NB4 (cell line): Measurements from ENCODE around the gene PPFIA2.

Source experiments
- DNase-seq: peaks from one replicate; pipeline ENCODE4 v3.0.0; 2010; ENCODE audit warnings: low read depth
- H3K4me3 ChIP-seq: one replicate; pipeline ENCODE4 v1.5.1; 2011; ENCODE audit warnings: mild to moderate bottlenecking, low read depth, low read length, moderate library complexity
- MAX ChIP-seq: IDR thresholded peaks from 2 replicates; pipeline ENCODE4 v1.6.1; 2011; ENCODE audit warnings: low read depth, low read length
- MYC ChIP-seq: IDR thresholded peaks from 2 replicates; pipeline ENCODE4 v1.6.1; 2011; ENCODE audit warnings: low read depth, low read length
- POLR2A ChIP-seq: IDR thresholded peaks from 2 replicates; pipeline ENCODE4 v1.6.1; 2011; ENCODE audit warnings: mild to moderate bottlenecking; ENCODE audit not compliant: insufficient read length; ENCODE audit errors: extremely low read depth
- TF ChIP-seq, protein P1 (sequence below): IDR thresholded peaks from one replicate; pipeline ENCODE4 v1.5.1; 2012; ENCODE audit warnings: low read depth, low read length

The PPFIA2 gene

GRCh38 chr12:81778719-81779118 lies 19.6 kb upstream of the PPFIA2 start:
- no peak for DNase-seq
- no peak for TF ChIP-seq MYC
- TF ChIP-seq, protein P1, sequence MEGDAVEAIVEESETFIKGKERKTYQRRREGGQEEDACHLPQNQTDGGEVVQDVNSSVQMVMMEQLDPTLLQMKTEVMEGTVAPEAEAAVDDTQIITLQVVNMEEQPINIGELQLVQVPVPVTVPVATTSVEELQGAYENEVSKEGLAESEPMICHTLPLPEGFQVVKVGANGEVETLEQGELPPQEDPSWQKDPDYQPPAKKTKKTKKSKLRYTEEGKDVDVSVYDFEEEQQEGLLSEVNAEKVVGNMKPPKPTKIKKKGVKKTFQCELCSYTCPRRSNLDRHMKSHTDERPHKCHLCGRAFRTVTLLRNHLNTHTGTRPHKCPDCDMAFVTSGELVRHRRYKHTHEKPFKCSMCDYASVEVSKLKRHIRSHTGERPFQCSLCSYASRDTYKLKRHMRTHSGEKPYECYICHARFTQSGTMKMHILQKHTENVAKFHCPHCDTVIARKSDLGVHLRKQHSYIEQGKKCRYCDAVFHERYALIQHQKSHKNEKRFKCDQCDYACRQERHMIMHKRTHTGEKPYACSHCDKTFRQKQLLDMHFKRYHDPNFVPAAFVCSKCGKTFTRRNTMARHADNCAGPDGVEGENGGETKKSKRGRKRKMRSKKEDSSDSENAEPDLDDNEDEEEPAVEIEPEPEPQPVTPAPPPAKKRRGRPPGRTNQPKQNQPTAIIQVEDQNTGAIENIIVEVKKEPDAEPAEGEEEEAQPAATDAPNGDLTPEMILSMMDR = no peak
- TF ChIP-seq MAX = no peak
- no peak for TF ChIP-seq POLR2A
- no peak overlapping the region for H3K4me3 ChIP-seq

DNA sequence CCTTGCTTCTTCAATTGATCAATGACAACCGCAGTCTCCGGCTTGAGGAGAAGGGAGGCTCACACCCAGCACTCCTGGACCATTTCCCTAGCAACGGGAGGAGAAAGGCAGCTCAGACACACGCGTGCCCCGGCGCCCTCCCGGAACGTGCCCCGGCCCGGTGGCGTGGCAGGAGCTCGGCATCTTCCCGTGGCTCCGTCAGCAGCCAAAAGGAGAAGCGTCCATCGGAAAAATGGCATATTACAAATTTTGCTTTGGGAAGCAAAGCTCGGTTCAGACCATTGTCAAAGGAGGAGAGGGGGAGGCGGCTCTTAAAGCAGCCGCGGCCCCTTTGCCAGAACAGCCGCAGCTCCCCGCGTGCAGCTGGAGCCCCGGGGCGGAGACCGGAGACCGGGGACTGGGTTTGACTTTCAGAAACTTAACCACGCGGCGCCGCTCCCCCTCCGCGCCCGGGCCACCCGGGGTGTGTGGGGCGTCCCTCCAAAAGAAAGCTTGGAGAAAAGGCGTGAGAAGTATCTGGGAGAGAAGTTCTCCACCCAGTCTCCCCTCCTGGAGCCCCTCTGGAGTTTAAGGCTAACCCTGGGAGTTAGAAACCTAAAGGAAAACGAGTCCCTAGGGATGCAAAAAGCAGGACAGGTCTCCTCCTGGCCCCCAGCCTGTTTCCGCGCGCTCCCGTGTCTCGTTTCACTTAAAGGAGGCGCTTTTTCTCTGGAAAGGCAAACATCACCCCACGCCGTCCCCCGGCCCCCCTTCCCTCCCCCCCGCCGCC lies 545 bp downstream of the PPFIA2 start:
- TF ChIP-seq MAX = no peak
- TF ChIP-seq POLR2A = no peak
- TF ChIP-seq, protein P1 = no peak
- TF ChIP-seq MYC = no peak
- DNase-seq = no peak
- no peak overlapping the region for H3K4me3 ChIP-seq

- no peak for DNase-seq
- TF ChIP-seq, protein P1 = no peak
- TF ChIP-seq MYC (no peak), POLR2A (no peak)
- H3K4me3 ChIP-seq = no peak overlapping the region
Observed at GRCh38 chr12:81757731-81758365, 1.3 kb downstream of the PPFIA2 start.

- H3K4me3 ChIP-seq = no peak overlapping the region
- TF ChIP-seq MAX = no peak
- no peak for TF ChIP-seq MYC
- no peak for TF ChIP-seq POLR2A
- TF ChIP-seq, protein P1 = no peak
- DNase-seq = no peak
Observed at GRCh38 chr12:81729781-81730180, 29.4 kb downstream of the PPFIA2 start.

DNA sequence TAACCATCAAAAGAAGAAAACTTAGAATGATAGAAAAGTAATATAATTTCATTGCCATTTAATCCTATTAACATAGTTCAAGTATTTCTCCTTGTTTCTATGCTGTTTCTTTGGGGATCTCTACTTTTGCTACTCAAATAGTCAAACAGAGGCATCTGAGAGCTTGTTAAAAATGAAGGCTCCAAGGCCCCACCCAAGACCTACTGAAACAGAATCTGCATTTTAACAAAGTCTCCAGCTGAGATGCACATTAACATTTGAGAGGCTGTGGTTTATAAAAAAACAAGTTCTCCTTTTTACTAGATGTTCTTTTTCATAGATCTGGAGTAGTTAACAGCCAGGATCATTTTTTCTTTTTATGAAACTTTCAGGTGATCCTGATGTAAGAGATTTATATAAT lies 31.8 kb downstream of the PPFIA2 start:
- TF ChIP-seq POLR2A (no peak), MAX (no peak), MYC (no peak)
- TF ChIP-seq, protein P1 = no peak
- no peak overlapping the region for H3K4me3 ChIP-seq
- no peak for DNase-seq

DNA sequence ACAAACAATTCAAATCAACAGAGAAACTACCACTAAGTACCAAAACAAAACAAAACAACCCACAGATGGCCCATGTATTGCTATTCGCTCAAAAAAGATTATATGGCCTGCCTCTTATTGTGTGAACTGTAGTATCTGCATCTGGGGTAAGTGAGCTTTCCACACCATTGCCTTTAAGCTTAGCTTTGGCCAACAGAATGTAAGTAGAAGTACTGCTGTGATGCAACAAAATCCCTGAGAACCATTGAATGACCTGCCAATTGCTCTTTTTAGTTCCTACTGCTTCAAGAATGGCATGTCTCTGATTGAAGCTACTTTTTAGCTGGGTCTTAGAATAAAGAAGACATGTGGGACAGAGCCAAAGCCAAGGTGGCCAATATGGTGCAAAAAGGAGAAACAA lies 32.5 kb downstream of the PPFIA2 start:
- no peak overlapping the region for H3K4me3 ChIP-seq
- TF ChIP-seq POLR2A (no peak), MAX (no peak), MYC (no peak)
- TF ChIP-seq, protein P1 = no peak
- no peak for DNase-seq
